GM12873 (cell line): ENCODE results near the gene DOCK9.

ENCODE experiments used
- TF ChIP-seq, protein P1 (sequence below): IDR thresholded peaks from 2 replicates; pipeline ENCODE4 v1.5.1; 2012; ENCODE audit warnings: low read depth, mild to moderate bottlenecking, moderate library complexity, low read length, control low read depth; ENCODE audit not compliant: insufficient read depth; ENCODE audit errors: missing control alignments

DOCK9 gene

GRCh38 chr13:98944336-98944735, 33.5 kb downstream of the DOCK9 start:
- TF ChIP-seq, protein P1, sequence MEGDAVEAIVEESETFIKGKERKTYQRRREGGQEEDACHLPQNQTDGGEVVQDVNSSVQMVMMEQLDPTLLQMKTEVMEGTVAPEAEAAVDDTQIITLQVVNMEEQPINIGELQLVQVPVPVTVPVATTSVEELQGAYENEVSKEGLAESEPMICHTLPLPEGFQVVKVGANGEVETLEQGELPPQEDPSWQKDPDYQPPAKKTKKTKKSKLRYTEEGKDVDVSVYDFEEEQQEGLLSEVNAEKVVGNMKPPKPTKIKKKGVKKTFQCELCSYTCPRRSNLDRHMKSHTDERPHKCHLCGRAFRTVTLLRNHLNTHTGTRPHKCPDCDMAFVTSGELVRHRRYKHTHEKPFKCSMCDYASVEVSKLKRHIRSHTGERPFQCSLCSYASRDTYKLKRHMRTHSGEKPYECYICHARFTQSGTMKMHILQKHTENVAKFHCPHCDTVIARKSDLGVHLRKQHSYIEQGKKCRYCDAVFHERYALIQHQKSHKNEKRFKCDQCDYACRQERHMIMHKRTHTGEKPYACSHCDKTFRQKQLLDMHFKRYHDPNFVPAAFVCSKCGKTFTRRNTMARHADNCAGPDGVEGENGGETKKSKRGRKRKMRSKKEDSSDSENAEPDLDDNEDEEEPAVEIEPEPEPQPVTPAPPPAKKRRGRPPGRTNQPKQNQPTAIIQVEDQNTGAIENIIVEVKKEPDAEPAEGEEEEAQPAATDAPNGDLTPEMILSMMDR = no peak

GRCh38 chr13:98942997-98943396, 34.9 kb downstream of the DOCK9 start:
- TF ChIP-seq, protein P1 = no peak

DNA sequence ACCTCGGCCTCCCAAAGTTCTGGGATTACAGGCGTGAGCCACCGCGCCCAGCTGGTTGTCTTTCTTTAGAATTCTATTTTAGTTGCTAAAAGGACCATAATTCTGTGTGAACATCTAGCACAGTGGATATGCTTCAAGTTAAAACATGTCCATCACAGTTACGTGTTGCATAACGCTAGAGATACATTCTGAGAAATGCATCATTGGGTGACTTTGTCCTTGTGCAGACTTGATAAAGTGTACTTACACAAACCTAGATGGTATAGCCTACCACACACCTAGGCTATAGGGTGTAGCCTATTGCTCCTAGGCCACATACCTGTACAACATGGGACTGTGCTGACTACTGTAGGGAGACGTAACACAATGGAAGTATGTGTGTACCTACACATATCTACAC, 35.4 kb downstream of the DOCK9 start:
- TF ChIP-seq, protein P1 = no peak

- TF ChIP-seq, protein P1 = no peak
Measured at GRCh38 chr13:98941536-98941935, 36.3 kb downstream of the DOCK9 start.

GRCh38 chr13:98941126-98941525, 36.7 kb downstream of the DOCK9 start:
- TF ChIP-seq, protein P1 = no peak

GRCh38 chr13:98940325-98941001, 37.4 kb downstream of the DOCK9 start:
- TF ChIP-seq, protein P1 = no peak

DNA sequence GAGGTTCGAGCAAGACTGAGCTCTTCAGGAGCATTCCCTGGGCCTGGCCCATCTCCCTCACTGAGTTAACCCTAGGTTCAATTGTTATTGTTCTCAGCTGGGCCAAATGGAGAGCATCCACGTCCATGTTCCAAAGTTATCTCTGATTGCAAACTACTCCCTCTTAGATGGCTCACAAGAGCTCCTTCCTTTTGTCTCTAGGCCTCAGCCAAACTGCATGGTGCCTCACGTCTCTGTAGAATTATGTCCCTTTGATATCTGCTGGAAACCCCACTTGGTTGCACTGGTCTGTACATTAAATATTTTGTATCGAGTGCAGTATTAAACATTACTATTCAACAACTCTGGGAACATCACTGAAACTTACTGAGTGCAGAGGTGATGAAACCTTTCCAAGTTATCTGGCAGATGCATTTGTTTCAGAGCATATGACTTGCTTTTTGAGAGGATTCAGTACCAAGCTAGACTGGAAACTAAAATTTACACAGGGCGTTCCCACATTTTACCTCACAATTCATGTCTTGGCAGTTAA, 38.1 kb downstream of the DOCK9 start:
- TF ChIP-seq, protein P1 = no peak
